COLO829 (cell line): ENCODE measurements around the gene ZNF688.
"Not testable (repeated sequence)": the region's sequence is repeated elsewhere in the genome, so short reads cannot be mapped to it uniquely, and the experiment has no call there.

Experiments used
- DNase-seq: peaks from one replicate; pipeline ENCODE4 v3.0.0; 2012; ENCODE audit warnings: low spot score

The ZNF688 gene

DNA sequence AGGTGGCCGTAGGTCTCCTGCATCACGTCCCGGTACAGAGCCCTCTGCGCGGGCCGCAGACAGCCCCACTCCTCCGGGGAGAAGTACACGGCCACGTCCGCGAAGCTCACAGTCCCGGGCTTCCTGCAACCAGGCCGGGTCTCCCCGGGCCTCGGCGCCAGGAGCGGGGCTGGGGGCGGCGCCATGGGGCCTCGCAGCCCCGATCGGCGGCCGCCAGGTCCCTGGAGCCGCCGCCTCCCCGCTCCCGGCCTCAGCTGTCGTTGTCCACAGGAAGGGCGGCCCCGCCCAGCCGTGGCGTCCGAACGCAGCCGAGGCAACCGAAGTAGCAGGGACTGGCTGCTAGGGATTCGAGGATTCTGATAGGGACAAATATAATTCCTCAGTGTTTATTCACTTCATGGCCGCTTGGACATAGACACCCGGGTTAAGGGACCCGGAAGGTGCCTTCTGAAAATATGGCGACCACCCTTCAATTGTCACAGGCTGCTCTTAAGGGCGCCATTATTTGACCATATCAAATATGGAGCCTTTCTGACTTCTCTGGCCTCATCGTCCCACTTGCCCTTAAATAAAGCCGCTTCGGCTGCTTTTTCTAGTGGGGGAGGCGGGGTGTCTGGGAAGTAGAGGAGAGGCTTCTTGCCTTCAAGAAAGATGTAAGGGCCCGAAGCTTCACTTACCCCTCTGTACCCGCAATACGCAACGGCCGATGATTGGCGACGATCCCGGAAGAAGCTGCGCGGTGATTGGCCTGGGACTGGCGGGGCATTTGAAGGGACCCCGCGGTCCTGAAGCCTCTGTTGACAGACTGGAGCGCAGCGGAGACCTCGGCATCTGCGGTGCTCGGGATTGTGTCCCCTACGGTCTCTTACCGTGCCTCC, at the start of gene ZNF688:
TSS of gene ZNF688 (minus strand) at position 270 of the 878 bp plus-strand sequence. CDS start at position 185, 85 bp downstream.
- peak; percentile 89 for DNase-seq

- no peak for DNase-seq
These were observed 48.7 kb upstream of the ZNF688 start for GRCh38 chr16:30620169-30620568.

DNA sequence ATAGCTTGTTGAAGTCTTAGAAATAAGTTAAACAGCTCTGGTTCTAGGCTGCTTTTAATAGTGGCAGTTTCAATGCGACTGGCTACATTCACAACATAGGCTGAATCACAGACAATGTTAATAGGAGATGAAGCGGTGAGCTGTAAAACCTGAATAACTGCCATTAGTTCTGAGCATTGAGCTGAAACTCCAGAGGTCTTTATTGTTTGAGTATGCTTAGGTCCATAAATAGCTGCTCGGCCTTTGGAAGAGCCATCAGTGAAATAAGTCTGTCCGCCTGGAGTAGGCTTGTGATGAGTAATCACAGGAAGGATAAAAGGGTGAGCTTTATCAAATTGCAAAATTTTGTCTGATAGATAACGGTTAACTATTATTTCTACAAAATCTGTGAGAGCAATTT, 48.1 kb upstream of the ZNF688 start:
- DNase-seq: no peak

GRCh38 chr16:30619202-30619601, 47.7 kb upstream of the ZNF688 start:
- DNase-seq: no peak

- no peak for DNase-seq
These were observed 44.0 kb upstream of the ZNF688 start for GRCh38 chr16:30615358-30616091.

GRCh38 chr16:30609926-30610839, 38.7 kb upstream of the ZNF688 start, which contains the start of gene ZNF689:
Gene ZNF689 (minus strand): TSS chr16:30610389. CDS start chr16:30610041, 348 bp downstream.
- DNase-seq: peak; percentile 99

DNA sequence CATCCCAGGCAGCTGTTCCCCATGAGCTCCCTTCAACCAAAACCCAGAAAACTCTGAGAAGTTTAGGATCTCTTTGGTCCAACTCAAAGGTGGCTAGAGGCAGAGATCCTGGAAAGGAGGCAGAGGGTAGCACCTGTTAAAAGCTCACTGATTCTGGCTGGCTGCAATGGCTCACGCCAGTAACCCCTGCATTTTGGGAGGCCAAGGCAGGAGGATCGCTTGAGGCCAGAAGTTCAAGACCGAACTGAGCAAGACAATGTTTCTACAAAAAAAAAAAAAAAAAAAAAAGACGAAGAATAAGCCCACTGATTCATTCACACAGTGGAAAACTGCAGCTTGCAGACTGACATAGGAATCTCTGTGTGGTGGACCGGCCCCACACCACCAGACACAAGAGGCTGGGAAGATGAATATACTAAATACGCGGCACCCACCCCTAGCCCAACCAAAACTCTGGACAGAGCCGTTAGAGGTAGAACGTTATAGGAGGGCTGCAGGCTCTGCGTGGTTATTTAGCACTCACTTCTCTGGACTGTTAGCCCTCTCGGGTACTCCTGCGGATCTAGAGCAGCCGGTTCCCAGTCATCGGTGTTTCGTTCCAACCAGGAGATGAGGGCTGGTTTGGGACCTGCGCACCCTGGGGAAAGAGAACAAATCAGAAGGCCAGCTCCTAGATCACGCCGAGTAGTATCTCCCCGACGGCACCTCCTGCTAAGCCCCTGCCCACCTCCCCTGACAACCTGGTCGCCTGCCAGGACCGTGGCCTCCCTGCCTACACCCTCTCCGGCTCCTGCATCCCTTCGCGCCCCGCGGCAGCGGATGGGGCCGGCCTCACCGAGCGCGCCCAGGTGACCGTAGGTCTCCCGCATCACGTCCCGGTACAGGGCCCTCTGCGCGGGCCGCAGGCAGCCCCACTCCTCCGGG, 37.8 kb upstream of the ZNF688 start:
- DNase-seq: peak; percentile 38

- DNase-seq: no peak
These were observed 34.5 kb upstream of the ZNF688 start for GRCh38 chr16:30606004-30606403.

DNA sequence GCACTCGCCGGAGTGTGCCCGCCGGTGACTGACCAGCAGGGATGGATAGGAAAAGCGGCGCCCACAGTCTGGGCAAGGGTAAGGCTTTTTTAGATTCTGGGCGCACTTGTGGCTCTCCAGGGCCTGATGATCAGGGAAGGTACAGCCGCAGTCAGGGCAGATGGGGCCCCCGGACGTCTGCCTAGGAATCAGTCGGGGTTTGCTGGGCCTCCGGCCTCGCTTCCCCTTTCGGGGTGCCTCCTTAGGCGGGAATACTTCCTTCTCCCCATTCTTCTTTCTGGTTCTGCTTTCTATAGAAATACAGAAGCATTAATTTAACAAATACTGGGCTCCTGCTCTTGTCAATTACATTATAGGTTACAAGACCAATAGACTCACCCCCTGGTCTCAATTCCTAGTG, 33.6 kb upstream of the ZNF688 start:
- no peak for DNase-seq

DNA sequence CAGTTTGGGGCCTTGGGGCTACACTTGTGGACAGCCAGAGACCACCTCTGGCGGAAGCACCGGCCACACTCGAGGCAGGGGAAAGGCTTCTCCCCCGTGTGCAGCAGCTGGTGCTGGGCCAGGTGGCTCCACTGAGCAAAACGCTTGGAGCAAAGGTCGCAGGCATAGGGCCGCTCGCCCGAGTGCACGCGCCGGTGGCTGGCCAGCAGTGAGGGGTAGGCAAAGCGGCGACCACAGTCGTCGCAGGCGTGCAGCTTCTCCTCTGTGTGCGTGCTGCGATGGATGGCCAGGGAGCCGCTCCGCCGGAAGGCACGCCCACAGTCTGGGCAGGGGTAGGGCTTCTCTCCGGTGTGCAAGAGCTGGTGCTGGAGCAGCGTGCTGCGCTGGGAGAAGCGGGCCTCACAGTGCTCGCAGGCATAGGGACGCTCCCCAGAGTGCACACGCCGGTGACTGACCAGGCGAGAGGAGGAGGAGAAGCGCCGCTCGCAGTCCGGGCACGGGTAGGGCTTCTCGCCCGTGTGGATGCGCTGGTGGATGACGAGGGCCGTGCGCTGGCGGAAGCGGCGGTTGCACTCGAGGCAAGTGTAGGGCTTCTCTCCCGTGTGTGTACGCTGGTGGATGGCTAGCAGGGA, 32.9 kb upstream of the ZNF688 start:
- DNase-seq: no peak

GRCh38 chr16:30603945-30604315, 32.4 kb upstream of the ZNF688 start:
- DNase-seq: no peak

- DNase-seq: no peak
These were observed 31.2 kb upstream of the ZNF688 start for GRCh38 chr16:30602616-30603277.

GRCh38 chr16:30601966-30602365, 30.5 kb upstream of the ZNF688 start:
- no peak for DNase-seq

DNA sequence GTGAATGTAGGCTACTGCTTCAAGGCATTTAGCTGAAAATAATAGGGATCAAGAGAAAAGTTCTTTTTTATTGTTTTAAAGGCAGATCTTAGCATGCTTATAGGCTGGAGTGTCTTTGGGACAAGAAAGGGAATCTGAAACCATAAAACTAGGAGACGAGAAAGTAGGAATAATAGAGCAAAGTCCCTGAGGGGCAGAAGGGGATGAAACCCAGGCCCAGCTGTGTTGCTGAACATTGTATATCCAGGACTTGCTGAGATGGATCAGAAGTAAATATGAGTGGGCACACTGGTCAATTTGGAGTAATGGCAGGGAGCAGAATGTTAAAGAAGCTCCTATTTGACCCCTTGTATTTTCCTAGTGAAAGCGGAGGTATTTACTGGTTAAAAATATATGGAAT, 29.4 kb upstream of the ZNF688 start:
- no peak for DNase-seq

- no peak for DNase-seq
These were observed 28.7 kb upstream of the ZNF688 start for GRCh38 chr16:30600215-30600614.

DNA sequence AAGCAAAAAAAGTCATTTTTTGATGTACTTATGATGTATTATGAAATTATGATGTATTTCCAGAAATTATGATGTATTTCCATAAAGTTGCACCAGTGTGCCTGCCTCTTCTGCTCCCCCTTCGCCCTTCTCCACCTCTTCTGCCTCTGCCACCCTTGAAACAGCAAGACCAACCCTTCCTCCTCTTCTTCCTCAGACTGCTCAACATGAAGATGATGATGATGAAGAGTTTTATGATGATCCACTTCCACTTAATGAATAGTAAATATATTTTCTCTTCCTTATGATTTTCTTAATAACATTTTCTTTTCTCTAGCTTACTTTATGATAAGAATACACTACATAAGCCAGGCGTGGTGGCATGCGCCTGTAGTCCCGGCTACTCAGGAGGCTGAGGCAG, 21.4 kb upstream of the ZNF688 start:
- DNase-seq: no peak

GRCh38 chr16:30590869-30591268, 19.4 kb upstream of the ZNF688 start:
- not testable (repeated sequence) for DNase-seq

- DNase-seq: not testable (repeated sequence)
These were observed 18.1 kb upstream of the ZNF688 start for GRCh38 chr16:30589582-30589981.

- no peak for DNase-seq
These were observed 17.1 kb upstream of the ZNF688 start for GRCh38 chr16:30588651-30589050.
